Prostate gland (tissue), 2 donors: ENCODE data around the gene RPL13. TPM values are rescaled to one million over a fixed set of nuclear protein-coding genes. Genes with fewer than 3 reads are reported as not detected.

Experiments
- DNase-seq: peaks from one replicate; pipeline ENCODE4 v3.0.0-alpha.2; 2019; ENCODE audit warnings: low spot score
- H3K27ac ChIP-seq, 2 donors: fragments of 200-600 bp; sonication (generic); 2 replicates each; pipeline ENCODE4 v1.5.1; 2017 to 2019
- H3K27me3 ChIP-seq: fragments of 200-600 bp; sonication (generic); replicated peaks from 2 replicates; pipeline ENCODE4 v1.5.1; 2019; ENCODE audit not compliant: insufficient read depth
- H3K36me3 ChIP-seq, 2 donors: fragments of 200-600 bp; sonication (generic); 1 replicate in 1 of 2; 2 replicates in 1 of 2; pipeline versions ENCODE4 v1.5.1 to v1.8.1; 2017 to 2019
- H3K4me1 ChIP-seq: fragments of 200-600 bp; sonication (generic); replicated peaks from 2 replicates; pipeline ENCODE4 v1.5.1; 2019
- H3K4me3 ChIP-seq, 2 donors: fragments of 200-600 bp; sonication (generic); 2 replicates each; pipeline ENCODE4 v1.5.1; 2017 to 2019
- H3K9me3 ChIP-seq: fragments of 200-600 bp; sonication (generic); 2 replicates; pipeline ENCODE4 v1.5.1; 2017
- POLR2A ChIP-seq: fragments of 450-650 bp; IDR thresholded peaks from one replicate; pipeline ENCODE4 v1.6.1; 2016; ENCODE audit warnings: antibody characterized with exemption, mild to moderate bottlenecking
- POLR2AphosphoS5 ChIP-seq: sonication (generic); formaldehyde crosslinking; IDR thresholded peaks from one replicate; pipeline ENCODE4 v1.6.1; 2017; ENCODE audit warnings: antibody characterized with exemption
- WGBS: methylation state at CpG from one replicate; pipeline ENCODE4 v1.1.5; 2018; 5-methylcytosine and 5-hydroxymethylcytosine counted together
- intact Hi-C: fragments of 100-400 bp; cut with DNase I; formaldehyde crosslinking; loops from one replicate; pipeline ENCODE4 v1.14.2; 2022
- total RNA-seq, 2 donors: library from RNA; depleted of rRNA; stranded (reverse); fragments of >200 nt; gene quantifications; one replicate each; pipeline ENCODE4 v1.1.0, GENCODE V29; 2016
- TF ChIP-seq, protein P1 (sequence below), 4 experiments: fragments of 200-600 bp in 2 of 4; fragments of 450-650 bp in 2 of 4; sonication (generic) in 2 of 4; IDR thresholded peaks; 1 replicate in 3 of 4; 2 replicates in 1 of 4; pipeline ENCODE4 v1.5.1; 2016 to 2019; ENCODE audit warnings: antibody characterized with exemption in 4 of 4, mild to moderate bottlenecking in 2 of 4, moderate library complexity in 2 of 4

The RPL13 gene
- total RNA-seq, 2 donors from 2014 or later, result 6,889 to 11,644 TPM

DNA sequence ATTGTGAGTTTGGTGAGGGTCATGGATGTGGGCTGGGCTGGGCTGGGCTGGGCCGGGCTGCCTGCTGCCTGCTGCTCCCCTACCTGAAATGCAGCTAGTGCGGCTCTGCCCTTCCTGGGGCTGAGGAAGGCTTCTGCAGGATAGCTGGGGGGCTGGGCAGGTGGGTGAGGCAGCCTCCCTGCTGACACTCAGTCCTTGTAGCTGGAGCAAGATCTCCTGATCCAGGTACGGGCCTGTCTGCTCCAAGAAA lies 4.7 kb downstream of the RPL13 start:
- WGBS, result 37% methylated on average over 3 of the region's 3 CpGs
- intact Hi-C loops, result loop anchor here (10.0 kb wide), 1 partner anchor 230 kb away; no protein-coding TSS in a partner anchor
- DNase-seq, result no peak
- TF ChIP-seq POLR2A (no peak), POLR2AphosphoS5 (no peak)
- TF ChIP-seq, protein P1, sequence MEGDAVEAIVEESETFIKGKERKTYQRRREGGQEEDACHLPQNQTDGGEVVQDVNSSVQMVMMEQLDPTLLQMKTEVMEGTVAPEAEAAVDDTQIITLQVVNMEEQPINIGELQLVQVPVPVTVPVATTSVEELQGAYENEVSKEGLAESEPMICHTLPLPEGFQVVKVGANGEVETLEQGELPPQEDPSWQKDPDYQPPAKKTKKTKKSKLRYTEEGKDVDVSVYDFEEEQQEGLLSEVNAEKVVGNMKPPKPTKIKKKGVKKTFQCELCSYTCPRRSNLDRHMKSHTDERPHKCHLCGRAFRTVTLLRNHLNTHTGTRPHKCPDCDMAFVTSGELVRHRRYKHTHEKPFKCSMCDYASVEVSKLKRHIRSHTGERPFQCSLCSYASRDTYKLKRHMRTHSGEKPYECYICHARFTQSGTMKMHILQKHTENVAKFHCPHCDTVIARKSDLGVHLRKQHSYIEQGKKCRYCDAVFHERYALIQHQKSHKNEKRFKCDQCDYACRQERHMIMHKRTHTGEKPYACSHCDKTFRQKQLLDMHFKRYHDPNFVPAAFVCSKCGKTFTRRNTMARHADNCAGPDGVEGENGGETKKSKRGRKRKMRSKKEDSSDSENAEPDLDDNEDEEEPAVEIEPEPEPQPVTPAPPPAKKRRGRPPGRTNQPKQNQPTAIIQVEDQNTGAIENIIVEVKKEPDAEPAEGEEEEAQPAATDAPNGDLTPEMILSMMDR (IDR thresholded peaks at IDR 0.05), result no peak
- Histone ChIP-seq H3K4me1 (peaks cover 15% of the 10 kb centered on the region), H3K9me3 (no peaks in the 10 kb centered on the region), H3K4me3 (no peak overlapping the region), H3K36me3 (peaks cover 6 to 11% of the 10 kb centered on the region in 2 donors), H3K27me3 (no peaks in the 10 kb centered on the region), H3K27ac (no peak overlapping the region)

DNA sequence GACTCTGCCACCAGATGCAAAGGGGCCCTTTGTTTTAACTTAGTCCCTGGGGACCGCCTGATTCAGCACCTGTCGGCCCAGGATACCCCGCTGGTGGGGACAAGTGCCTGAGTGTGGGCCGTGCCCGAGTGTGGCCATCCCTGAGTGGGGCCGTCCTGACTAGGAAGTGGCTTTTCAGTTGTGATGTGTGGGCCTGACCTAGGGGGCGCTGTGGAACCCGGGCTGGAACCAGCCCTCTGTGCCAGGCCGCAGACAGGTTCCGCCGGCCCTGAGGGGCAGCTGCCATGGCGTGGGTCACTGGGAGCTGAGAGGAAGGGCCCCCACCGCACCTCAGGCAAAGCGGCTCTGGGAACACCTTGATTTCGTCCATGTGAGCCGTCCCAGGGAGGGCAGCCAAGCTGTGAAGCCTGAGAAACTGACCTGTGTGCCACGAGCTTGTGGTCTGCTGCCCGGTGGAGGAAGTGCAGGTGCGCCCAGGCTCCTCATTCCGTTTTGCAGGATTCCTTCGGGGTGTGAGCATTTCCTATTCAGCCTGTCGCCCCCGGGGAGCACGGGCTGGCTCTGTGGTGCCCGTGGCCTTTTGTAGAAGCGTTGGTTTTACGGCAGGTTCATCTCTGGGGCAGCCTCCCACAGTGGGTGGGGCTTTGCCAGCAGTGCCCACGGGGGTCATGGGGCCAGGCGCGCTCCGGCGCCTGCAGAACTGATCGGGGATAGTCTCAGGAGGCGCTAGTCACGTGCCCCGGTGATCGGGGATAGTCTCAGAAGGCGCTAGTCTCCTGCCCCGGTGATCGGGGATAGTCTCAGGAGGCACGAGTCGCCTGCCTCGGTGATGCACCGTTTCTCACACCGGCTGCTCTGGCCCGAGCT lies 5.3 kb downstream of the RPL13 start:
- Histone ChIP-seq H3K27ac (no peak overlapping the region), H3K9me3 (no peaks in the 10 kb centered on the region), H3K4me3 (no peak overlapping the region), H3K27me3 (no peaks in the 10 kb centered on the region), H3K36me3 (peaks cover 6 to 11% of the 10 kb centered on the region in 2 donors), H3K4me1 (peaks cover 15% of the 10 kb centered on the region)
- TF ChIP-seq, protein P1 (IDR thresholded peaks at IDR 0.05), result peak in 3 of 4 experiments; percentile 42 to 59 (median 50)
- no peak for TF ChIP-seq POLR2A
- no peak for TF ChIP-seq POLR2AphosphoS5
- peak; percentile 27 for DNase-seq
- 7% methylated on average over 37 of the region's 46 CpGs for WGBS
- intact Hi-C loops, result loop anchor here (10.0 kb wide), 1 partner anchor 231 kb away; no protein-coding TSS in a partner anchor

DNA sequence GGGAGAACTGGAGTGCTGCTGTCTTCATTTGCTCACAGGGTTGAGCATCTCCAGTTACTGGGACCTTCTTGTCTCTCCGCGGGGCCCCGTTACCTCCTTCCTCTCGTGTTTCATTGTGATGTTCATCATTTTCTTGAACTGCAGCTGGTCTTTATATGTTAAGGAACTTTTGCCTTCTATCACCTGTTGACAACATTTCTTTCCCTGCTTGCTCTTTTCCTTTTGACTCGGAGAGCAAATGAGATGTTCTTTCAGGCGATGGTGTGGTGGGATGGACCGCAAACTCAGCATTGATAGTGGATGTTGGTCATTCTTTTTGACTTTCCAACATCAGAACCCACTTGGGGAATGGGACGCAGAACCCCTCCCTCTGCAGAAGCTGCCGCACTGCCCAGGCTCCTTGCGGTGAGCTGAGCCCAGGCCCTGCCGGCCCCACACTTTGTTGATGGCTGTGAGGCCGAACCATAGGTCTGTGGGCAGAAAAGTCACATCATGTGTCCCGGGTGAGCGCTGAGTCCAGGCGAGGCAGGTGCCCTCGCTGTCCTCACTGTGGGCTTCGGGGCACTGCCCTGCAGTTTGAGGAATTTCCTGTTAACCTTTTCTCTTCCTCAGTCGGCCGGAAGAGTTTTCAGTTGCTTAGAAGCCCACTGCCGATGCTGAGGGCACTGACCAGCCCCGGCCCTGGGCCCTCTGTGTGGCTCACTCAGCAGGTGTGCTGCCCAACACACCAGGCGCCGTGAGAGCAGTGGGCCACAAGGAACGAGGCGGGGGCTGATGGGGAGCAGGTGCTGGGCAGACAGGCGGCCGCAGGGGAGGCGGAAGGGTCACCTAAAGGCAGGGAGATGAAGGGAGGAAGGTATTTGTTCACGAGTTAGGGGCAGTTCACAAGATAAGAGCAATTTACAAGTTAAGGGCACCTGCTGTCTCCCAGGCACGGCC lies 7.4 kb downstream of the RPL13 start:
- DNase-seq, result no peak
- Histone ChIP-seq H3K4me3 (no peak overlapping the region), H3K36me3 (peaks cover 6 to 9% of the 10 kb centered on the region in 2 donors), H3K27ac (no peak overlapping the region), H3K4me1 (peaks cover 7% of the 10 kb centered on the region), H3K9me3 (no peaks in the 10 kb centered on the region), H3K27me3 (no peaks in the 10 kb centered on the region)
- TF ChIP-seq, protein P1 (IDR thresholded peaks at IDR 0.05), result no peak
- TF ChIP-seq POLR2AphosphoS5 (no peak), POLR2A (no peak)
- intact Hi-C loops, result loop anchor here (10.0 kb wide), 1 partner anchor 233 kb away; no protein-coding TSS in a partner anchor
- 76% methylated on average over 30 of the region's 30 CpGs for WGBS

DNA sequence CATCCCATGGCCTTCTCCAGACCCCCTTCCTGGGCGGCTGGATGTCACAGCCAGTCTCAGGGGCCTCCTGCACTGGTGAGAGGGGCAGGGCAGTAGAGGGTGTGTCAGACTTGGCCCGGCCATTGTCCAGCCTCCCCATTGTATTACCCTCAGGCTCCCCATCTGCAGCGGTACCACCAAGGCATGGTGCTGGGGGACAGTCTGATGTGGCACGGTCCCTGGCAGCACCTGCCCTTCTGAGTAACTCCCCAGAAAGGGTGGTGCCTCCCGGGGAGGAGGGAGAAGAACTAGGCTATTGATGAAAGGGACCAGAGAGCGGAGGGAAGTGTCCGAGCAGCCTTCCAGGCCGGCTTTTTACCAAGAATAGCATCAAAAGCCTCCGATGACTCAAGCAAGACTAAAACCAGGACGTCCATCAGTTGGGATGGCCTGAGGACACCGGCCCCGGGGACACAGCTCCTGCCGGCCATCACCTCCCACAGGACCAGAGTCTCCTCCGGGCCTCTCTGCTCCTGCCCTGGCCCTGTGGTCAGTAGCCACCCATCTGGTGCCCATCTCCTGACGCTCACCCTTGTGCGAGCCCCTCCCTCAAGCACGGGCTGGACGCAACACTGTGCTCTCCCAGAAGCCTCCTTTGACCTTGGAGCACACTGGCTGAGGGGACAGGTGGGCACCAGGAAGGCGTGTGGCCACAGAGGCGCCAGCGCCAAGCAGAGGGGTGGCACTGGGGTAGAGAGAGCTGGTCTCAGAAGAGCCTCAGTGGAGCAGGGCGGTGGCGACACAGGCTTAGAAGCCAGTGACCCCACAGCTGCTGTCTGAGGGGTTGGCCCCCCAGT lies 9.2 kb downstream of the RPL13 start:
- intact Hi-C loops, result loop anchor here (10.0 kb wide), 1 partner anchor 235 kb away; no protein-coding TSS in a partner anchor

More for the DNA sequence above, 9.2 kb downstream of the RPL13 start:
- Histone ChIP-seq H3K36me3 (no peaks in the 10 kb centered on the region), H3K27me3 (peaks cover 3% of the 10 kb centered on the region), H3K4me3 (no peak overlapping the region), H3K4me1 (peaks cover 7% of the 10 kb centered on the region), H3K9me3 (no peaks in the 10 kb centered on the region), H3K27ac (no peak overlapping the region)
- 82% methylated on average over 23 of the region's 23 CpGs for WGBS
- TF ChIP-seq POLR2AphosphoS5 (no peak), POLR2A (no peak)
- TF ChIP-seq, protein P1 (IDR thresholded peaks at IDR 0.05), result no peak
- no peak for DNase-seq
